ENCODE results near the gene VWA3A.
"Not testable (repeated sequence)": the region's sequence is repeated elsewhere in the genome, so short reads cannot be mapped to it uniquely, and the experiment has no call there.

The VWA3A gene

DNA sequence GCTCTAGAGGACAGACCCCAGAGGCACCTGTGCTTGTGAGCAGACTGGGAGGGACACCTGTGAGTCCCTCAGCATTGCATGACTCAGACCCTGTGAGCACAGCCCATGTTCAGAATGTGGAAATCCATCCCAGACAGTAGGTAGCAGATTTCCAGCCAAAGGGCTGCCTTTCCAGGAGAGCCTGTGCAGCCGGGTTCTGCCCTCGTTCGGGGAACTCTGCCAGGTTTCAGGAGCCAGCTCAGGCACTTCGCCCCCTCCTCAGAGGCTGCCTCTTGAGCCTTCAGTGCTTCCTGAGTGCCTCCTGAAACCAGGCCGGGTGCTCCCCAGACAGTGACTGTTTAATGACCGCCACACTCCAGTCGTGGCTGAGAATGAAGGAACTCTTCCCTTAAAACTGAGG is 46.7 kb downstream of the VWA3A start:
- no peak for DNase-seq

DNA sequence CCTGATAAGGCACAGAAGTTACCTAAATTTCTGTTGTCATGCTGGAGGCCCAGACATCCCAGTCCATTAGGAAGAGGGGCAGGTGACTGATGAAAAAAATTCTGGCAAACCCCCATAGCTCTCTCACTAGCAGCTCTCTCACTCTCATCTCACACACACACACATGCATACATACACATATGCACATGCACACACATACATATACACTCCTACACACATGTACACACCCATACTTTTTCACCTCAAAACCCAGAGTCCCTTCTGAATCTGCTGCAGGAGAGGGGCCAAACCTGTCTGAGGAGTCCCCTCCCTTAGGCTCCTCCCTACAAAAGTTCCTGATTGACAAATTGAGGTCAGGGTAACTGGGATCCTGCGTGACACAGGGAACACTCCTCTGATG is 47.4 kb downstream of the VWA3A start:
- no peak for DNase-seq

GRCh38 chr16:22141767-22142166 is 49.4 kb downstream of the VWA3A start:
- DNase-seq = no peak

GRCh38 chr16:22144520-22144919 is 52.2 kb downstream of the VWA3A start:
- DNase-seq = no peak

- no peak for DNase-seq
These were observed 55.5 kb downstream of the VWA3A start for GRCh38 chr16:22147853-22148252.

DNA sequence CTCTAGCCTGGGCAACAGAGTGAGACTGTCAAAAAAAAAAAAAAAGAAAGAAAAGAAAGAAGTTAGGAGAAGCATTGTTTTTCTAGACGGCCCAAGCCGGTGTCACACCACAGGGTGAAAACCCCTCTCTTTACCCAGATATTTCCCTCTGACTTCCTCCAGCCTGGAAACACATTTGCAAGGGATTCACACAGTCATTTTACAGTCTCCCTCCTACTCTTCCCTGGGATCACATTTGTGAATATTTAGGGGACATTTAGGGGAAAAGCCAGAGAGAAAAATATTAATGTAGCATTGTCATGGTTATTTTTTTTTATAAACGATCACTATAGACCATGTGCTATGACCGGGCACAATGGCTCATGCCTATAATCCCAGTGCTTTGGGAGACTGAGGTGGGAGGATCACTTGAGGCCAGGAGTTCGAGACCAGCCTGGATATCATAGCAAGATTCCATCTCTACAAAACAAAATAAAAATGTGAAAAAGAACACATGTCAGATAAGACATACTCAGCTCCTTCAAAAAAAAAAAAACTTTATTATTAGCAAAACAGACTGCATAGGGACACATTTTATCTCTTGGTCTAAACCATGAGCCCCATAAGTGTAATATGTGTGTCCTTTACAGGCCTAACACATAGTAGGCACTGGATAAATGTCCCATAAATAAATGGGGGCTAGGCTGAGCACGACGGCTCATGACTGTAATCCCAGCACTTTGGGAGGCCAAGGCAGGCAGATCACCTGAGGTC is 59.1 kb downstream of the VWA3A start:
- DNase-seq = no peak

DNA sequence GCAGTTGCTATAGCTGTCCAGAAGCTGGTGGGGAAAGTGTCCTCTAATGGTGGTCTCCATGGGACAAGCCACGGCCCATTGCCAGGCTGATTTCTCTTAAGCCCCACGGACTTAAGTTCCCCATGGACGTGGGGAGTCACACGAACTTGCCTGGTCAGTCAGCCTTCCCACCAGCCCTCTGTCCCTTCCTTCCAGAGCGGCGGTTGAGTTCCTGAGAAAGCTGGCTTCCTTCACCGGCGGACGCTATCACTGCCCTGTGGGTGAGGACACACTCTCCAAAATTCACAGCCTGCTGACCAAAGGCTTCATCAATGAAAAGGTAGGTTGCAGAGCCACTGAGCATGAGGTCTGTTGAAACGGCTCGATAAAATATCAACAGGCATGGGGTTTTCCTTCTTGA is 60.0 kb downstream of the VWA3A start:
- no peak for DNase-seq

- DNase-seq = not testable (repeated sequence)
These were observed 60.7 kb downstream of the VWA3A start for GRCh38 chr16:22153078-22153477.

GRCh38 chr16:22161401-22161800 is 69.1 kb downstream of the VWA3A start:
- DNase-seq = no peak

DNA sequence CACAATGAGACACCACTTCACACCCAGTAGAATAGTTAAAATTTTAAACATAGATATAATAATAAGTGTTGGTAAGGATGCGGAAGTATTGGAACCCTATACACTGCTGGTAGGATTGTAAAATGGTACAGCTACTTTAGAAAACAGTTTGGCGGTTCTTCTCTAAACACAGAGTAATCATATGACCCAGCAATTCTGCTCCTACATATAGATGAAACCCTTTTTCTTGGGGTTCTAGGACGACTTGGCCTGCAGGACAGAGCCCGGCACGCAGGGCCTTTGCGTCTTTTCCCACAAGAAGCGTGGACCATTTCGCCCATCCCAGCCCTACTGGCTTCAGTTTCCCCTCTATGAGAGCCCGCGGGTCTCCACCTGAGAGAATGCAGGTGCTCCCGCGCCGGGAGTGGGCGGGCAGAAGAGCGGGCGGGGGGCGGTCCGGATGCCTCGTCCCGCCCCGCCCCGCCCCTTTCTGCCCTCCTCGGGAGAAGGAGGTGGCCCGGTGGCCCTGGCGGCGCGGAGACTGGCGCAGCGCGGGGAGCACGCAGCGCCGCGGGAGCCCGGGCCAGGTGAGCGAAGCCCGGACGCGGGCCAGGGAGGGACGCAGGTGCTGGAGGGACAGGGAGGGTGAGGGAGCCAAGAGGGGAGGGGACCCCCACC is 69.8 kb downstream of the VWA3A start, which contains the start of gene SDR42E2:
Gene SDR42E2 (plus strand): TSS at position 508 of the 657 bp plus-strand sequence. CDS start 3,077 bp downstream, outside the sequence.
- no peak for DNase-seq

DNA sequence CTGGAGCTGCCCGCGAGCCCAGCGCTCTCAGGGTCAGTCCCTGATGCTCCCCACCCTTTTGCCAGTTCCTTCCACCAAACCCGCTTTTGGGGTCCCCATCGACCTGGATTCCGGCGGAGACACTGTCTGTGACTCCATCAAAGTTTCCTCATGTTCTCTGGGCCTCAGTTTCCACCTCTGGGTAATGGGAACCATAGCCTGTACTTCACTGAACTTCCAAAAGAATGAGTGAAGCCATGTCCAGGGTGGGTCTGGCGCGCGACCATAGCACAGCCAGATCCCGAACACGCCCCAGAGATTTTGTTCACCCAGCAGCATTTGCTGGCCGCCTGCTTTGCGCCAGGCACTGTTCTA is 70.3 kb downstream of the VWA3A start:
- DNase-seq = no peak

DNA sequence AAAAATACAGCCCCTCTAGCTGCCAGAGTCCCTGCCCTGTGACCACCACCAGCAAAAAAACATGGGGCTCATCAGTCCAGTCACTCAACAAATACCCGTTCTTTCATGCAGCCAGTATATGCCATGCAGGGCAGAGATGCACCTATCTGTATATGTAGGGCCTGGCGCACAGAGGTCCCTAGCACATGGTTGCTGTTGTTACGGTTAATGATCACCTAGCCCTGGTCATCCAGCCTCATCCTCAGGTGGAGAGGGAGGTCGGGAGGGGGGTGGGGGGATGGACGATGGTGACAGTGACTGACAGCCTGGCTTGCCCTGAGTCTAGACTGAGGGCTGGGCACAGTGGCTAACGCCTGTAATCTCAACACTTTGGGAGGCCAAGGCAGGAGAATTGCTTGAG is 71.5 kb downstream of the VWA3A start:
- DNase-seq = no peak

GRCh38 chr16:22164482-22164881 is 72.1 kb downstream of the VWA3A start:
- no peak for DNase-seq

GRCh38 chr16:22165508-22166285 is 73.4 kb downstream of the VWA3A start:
- DNase-seq = no peak

DNA sequence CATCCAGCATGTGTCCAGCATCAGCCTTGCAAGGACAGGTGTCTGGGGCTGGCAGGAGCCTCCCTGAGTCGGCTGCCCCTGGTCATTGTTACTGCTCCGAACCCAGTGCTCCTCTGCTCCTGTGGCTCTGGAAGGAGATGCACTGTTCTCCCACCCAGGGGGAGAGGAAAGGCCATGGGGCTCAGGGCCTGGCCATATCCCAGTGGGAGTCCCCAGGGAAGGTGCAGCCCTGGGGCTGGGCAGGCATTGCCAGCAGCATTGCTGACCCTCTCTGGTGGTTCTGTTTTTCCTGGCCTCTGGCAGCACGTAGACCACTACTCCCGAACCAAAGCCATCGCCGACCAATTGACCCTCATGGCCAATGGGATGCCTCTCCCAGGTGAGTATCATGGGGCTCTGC is 79.6 kb downstream of the VWA3A start:
- no peak for DNase-seq

DNA sequence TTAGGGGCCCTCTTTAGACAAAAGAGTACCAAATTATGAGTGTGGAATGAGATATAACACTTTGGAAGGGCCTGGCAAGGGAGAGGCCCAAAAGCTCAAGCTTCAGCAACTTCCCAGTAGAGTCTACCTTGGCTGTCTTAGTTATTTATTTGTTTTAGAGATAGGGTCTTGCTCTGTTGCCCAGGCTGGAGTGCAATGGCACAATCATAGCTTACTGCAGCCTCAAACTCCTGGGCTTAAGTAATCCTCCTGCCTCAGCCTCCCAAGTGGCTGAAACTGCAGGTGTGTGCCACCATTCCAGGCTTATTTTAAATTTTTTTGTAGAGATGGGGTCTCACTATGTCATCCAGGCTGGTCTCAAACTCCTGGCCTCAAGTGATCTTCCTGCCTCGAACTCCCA is 80.3 kb downstream of the VWA3A start:
- DNase-seq = not testable (repeated sequence)

GRCh38 chr16:22174642-22175041 is 82.3 kb downstream of the VWA3A start:
- no peak for DNase-seq

- DNase-seq = no peak
These were observed 85.9 kb downstream of the VWA3A start for GRCh38 chr16:22177968-22178930.

GRCh38 chr16:22181426-22181825 is 89.1 kb downstream of the VWA3A start:
- no peak for DNase-seq

- DNase-seq = no peak
These were observed 89.5 kb downstream of the VWA3A start for GRCh38 chr16:22181843-22182242.

DNA sequence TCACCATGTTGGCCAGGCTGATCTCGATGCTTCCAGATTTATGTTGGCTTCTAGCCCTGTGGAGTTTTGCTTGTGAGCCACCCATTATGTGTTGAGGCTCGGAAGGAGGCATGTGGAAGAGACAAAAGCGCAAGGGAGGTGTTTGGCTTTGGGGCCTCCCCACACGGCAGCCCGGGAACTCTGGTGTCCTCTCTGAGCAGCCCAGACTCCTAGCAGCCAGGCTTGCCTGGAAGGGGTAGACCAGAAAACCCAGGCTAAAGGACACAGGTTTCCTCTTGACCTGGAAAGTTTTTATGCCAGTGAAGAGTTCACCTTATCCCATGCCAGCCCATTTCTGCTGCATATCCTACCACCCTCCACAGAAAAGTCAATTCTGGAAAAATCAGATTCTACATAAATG is 91.0 kb downstream of the VWA3A start:
- DNase-seq = no peak

- DNase-seq = no peak
These were observed 91.7 kb downstream of the VWA3A start for GRCh38 chr16:22183901-22184614.

Measured in bone marrow (tissue), 2 donors.